DOHH2 (cell line): ENCODE measurements around the gene RHOBTB3.

Experiments used
- EZH2phosphoT487 ChIP-seq: fragments of 200-600 bp; sonication (generic); IDR thresholded peaks from 2 replicates; pipeline ENCODE4 v1.6.1; 2017; ENCODE audit warnings: borderline replicate concordance, mild to moderate bottlenecking, antibody characterized with exemption, low read length, moderate library complexity, mixed read lengths
- TF ChIP-seq, protein P1 (sequence below): fragments of 200-600 bp; sonication (generic); IDR thresholded peaks from one replicate; pipeline ENCODE4 v1.5.1; 2014; ENCODE audit warnings: antibody characterized with exemption, mild to moderate bottlenecking, low read depth, low read length; ENCODE audit not compliant: poor library complexity, severe bottlenecking

GRCh38 chr5:95682891-95683290 is 48.2 kb upstream of the RHOBTB3 start, which contains the start of gene SPATA9:
- TF ChIP-seq, protein P1, sequence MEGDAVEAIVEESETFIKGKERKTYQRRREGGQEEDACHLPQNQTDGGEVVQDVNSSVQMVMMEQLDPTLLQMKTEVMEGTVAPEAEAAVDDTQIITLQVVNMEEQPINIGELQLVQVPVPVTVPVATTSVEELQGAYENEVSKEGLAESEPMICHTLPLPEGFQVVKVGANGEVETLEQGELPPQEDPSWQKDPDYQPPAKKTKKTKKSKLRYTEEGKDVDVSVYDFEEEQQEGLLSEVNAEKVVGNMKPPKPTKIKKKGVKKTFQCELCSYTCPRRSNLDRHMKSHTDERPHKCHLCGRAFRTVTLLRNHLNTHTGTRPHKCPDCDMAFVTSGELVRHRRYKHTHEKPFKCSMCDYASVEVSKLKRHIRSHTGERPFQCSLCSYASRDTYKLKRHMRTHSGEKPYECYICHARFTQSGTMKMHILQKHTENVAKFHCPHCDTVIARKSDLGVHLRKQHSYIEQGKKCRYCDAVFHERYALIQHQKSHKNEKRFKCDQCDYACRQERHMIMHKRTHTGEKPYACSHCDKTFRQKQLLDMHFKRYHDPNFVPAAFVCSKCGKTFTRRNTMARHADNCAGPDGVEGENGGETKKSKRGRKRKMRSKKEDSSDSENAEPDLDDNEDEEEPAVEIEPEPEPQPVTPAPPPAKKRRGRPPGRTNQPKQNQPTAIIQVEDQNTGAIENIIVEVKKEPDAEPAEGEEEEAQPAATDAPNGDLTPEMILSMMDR = no peak
- TF ChIP-seq EZH2phosphoT487 = no peak
